Esophagus mucosa (tissue), 1 donor: Measurements from ENCODE around the gene TXNRD3. TPM values are rescaled to one million over a fixed set of nuclear protein-coding genes. Genes with fewer than 3 reads are reported as not detected.

ENCODE experiments used
- ATAC-seq: fragments of 200-7000 bp; cut with Tn5 transposase; one replicate; pipeline ENCODE4 v1.9.1; 2020
- total RNA-seq: library from RNA; stranded (reverse); gene quantifications from one replicate; pipeline ENCODE4 v1.2.4, GENCODE V29; 2023
- donor health status: DM: yes; HTN: yes; CAD: no.

The TXNRD3 gene
- total RNA-seq, 1 donor from 2014 or later, result 6.5 TPM

GRCh38 chr3:126581569-126581968 lies 73.4 kb downstream of the TXNRD3 start:
- ATAC-seq, result no peak

DNA sequence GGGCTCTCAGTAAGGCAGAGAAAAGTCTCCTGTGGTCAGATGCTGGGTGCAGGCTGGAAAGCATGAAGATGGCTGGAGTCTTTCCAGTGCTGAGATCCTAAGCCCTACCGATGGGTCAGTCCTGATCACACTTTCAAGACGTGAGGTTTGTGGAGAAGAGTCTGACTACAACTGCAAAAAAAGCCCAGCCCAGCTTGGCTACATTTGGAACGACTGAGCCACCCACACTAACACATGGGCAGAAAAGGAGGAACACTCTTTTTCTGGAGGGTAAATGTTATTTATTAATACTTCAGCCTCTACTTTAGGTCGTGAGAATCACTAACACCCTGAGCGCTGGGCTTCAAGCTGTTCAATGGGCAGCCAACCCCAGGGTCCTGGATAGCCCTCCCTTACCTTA lies 74.2 kb downstream of the TXNRD3 start:
- ATAC-seq, result no peak

DNA sequence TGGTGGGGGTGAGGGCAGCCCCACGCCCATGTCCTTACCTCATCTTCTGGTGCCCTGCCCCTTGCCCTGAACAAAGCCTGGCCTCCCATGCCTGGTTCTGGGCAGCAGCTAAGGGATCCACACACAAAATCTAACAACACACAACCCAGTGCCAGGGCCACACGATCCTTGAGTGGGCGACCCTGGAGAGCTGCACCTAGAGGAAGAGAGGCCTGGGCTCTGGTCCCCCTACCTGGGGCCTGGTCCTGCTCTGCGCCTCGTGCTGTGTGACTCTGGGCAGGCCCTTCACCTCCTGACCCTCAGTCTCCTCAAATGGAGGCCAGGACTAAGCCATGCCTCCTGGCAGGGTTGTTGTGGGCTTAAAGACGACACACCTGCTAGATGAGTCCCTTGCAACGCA lies 76.2 kb downstream of the TXNRD3 start:
- no peak for ATAC-seq

DNA sequence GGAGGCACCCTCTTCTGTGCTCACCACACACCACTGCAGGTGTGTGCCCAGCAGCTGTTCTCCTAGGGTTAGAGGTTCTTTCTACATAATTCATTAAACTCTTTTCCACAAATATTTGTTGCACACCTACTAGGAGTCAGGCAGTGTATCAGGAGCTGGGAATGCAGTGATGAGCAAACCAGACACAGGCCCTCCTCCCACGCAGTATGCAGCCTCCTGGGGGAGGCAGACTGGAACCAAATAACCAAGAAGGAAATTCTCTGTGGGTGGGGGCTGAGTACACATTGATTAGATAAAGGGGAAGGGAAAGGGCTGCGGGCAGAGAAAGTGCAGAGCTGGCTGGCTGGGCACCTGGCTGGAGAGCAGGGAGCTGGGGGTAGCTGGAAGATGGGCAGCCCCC lies 77.7 kb downstream of the TXNRD3 start:
- no peak for ATAC-seq

DNA sequence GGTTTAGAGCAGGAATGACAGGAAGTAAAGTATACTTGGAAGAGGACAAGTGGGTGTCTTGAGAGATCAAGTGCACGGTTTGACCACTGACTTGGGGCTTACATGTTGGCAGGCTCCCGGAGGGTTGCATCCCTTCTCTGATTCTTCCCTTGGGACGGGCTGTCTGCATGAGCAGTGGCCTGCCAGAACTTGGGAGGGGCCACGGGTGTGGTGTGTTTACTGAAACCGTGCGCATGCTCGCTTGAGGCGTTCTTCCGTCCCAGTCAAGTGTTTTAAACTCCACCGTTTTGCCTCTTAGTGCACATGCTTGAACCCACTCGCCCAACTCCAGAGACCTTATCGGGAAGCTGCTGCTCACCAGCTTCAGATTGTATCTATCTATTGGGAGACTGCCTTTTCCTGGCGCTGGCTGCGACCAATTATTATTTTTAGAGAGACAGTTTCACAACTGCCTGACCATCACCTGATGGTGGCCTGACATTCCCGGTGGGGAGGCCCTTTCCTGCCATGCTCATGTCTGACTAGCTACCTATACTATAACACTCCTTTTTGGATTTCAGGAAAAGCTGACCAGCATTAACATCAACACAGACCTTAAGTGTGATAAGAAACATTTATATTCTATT lies 81.3 kb downstream of the TXNRD3 start:
- peak; percentile 33 for ATAC-seq

DNA sequence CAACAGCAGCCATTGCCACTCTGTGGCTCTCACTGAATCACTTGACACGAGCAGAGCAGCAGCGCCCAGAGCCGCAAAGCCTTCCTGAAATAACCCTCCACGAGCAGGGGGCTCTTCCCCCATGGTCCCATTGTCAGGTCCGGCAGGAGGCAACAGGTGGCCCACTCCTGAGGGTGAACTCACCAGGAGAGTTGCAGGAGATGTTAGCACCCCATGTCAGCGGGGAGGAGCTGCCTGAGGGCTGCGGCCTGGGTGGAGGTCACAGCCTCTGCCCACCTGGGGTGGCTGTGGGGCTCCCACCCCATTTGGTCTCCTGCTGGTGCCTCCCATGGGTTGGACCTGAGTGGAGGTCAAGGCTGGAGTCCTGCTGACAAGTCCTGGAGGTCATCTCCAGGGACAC lies 83.8 kb downstream of the TXNRD3 start:
- no peak for ATAC-seq

DNA sequence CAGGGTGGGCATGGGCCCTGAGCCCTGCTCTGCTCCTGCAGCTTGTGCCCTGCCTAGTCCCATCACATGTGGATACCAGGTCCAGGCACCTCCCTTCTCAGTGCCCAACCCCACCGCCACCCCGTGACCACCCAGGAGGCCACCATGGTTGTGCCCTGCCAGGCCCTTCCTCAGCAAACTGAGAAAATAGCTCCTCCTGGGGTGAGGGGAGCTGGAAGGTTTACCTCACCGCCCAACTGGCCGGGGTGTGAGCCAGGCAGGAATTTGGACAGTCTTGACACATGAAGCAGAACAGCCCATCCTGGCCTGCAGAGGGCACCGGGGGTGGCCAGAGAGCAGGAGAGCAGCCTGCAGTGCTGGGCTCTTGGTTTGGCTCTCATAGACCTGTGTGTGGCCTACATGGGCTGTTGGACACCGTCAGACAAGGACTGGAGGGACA lies 84.8 kb downstream of the TXNRD3 start:
- ATAC-seq, result peak; percentile 29

- ATAC-seq, result no peak
These were observed 85.4 kb downstream of the TXNRD3 start for GRCh38 chr3:126569390-126569975.

DNA sequence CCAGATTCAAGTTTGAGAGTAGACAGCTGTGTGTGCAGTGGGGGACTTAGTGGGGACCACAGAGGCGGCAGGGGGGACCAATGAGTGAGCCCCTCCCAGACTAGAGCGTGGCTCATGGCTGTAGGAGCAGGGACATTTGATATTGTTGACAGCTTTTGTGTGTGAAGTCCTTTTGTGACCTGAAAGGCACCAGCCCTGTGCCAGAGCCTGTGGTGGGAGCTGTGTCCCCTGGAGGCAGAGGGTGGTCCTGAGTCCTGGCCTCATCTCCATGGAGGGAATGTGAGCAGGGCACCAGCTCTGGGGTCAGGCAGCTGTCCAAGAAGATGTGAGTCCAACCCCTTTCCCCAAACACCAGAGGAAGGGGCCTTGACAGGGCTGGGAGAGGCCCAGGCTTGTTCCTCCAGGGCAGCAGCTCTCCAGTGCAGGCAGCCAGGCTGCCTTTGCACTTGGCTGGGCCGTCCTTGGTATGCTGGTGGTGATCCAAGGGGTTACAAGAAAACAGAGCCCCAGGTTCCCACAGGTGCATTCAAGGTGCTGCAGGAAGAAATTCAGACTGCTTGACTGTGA lies 86.1 kb downstream of the TXNRD3 start:
- no peak for ATAC-seq

DNA sequence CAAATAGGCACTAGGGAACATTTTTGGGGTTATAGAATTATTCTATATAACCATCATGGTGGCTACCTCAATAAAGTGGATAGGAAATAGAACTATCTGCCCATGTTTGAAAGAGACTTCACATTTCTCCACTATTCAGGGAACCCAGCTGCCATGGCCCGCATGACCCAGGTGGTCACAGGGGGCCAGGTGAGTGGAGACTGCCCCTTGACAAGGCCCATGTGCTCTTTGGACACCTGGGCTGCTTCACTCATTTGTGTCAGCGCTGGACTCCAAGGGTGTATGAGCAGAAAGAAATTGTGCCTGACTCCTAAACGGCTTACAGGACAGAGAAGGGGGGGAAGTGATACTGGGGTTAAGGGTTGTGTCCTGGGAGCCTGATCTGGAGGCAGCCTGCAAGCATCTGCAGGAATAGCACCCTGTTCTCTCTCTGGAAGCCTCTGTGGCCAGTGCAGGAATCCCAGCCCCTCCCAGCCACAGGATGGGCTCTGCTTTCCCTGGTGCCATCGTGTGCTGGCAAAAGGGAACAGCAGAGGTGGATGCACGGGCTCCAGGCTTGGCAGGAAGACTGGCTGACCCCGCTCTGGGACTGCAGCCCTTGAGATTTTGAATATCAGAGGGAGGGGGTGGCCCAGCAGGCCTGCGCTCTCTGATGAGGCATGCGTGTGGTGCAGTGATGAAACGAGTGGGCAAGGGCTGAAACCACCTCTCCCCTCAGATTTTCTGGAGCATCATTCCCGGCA lies 87.1 kb downstream of the TXNRD3 start:
- no peak for ATAC-seq

DNA sequence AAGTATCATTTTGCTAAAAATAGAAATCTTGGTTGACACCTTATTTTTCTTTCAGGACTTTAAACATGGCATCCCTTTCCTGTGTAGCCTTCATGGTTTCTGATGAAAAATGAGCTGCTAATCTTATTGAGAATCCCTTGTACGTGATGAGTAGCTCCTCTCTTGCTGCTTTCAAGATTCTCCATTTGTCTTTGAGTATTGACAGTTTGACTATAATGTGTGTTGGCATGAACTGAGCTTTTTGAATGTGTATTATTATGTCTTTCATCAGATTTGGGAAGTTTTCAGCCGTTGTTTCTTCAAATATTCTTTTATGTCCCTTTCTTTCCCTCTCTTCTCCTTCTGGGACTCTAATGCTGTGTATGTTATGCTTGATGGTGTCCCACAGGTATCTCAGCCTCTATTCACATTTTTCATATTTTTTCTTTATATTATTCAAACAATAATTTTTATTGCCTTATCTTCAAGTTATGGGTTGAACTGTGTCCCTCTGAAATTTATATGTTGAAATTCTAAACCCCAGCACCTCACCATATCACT lies 92.1 kb downstream of the TXNRD3 start:
- ATAC-seq, result no peak

DNA sequence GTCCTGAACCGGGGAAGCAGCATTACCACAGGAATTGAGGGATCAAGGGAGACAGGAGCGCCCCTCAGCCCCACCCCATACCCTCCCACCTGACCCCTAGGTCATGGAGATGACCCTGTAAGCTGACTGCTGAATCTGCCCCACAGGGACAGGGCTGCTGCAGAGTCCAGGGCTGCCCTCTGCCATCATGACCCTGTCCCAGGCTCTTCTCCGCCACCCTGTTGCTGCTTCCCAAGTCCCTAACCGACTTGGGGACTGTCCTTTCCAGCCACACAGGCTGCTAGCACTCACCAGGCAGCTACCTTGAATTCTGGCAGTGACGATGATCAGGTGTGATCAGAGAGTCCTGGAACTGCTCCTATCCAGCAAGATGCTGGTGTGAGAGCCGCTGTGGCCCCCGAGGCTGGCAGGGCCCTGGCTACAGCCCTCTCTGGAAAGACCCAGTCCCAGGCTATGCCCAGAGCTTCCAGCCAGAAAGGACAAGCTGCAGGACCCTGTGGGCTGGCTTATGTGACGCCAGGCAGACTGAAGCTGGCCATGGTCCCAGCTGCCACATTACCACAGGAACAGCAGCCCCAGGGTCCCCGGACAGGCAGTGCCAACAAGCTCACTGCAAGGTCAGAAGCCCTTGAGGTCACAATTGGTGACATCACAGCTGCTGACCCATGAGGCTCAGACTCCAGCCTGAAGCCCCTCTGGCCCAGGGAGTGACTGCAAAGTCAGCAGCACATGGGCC lies 96.4 kb downstream of the TXNRD3 start, which contains the start of gene C3orf22:
TSS of gene C3orf22 (minus strand) at position 597 of the 736 bp plus-strand sequence. CDS start 5,542 bp downstream, outside the sequence.
- ATAC-seq, result no peak

- no peak for ATAC-seq
These were observed 97.2 kb downstream of the TXNRD3 start for GRCh38 chr3:126557761-126558160.

GRCh38 chr3:126557415-126557745 lies 97.5 kb downstream of the TXNRD3 start:
- ATAC-seq, result no peak

Other genes with a start within 250 kb of the TXNRD3 start
- gene ZXDC, start 179.2 kb downstream of the TXNRD3 start, total RNA-seq, result 19.1 TPM
- not detected for gene UROC1, start 137.4 kb downstream of the TXNRD3 start, total RNA-seq
- gene CHST13, start 131.0 kb downstream of the TXNRD3 start, total RNA-seq, result not detected
- not detected for gene C3orf22, start 96.2 kb downstream of the TXNRD3 start, total RNA-seq
- gene CHCHD6, start 49.1 kb upstream of the TXNRD3 start, total RNA-seq, result 9.2 TPM